Measurements from ENCODE around the gene BRIP1.
"Not testable (repeated sequence)": the region's sequence is repeated elsewhere in the genome, so short reads cannot be mapped to it uniquely, and the experiment has no call there.

Gene BRIP1

GRCh38 chr17:61795546-61795945 is 67.8 kb downstream of the BRIP1 start:
- DNase-seq: no peak

- DNase-seq: no peak
These were observed 68.5 kb downstream of the BRIP1 start for GRCh38 chr17:61794792-61795191.

- no peak for DNase-seq
These were observed 69.1 kb downstream of the BRIP1 start for GRCh38 chr17:61794242-61794641.

- no peak for DNase-seq
These were observed 69.8 kb downstream of the BRIP1 start for GRCh38 chr17:61793565-61793964.

- no peak for DNase-seq
These were observed 73.5 kb downstream of the BRIP1 start for GRCh38 chr17:61789872-61790271.

GRCh38 chr17:61786088-61786487 is 77.2 kb downstream of the BRIP1 start:
- no peak for DNase-seq

- no peak for DNase-seq
These were observed 78.8 kb downstream of the BRIP1 start for GRCh38 chr17:61784510-61784909.

- DNase-seq: no peak
These were observed 79.6 kb downstream of the BRIP1 start for GRCh38 chr17:61783556-61784304.

GRCh38 chr17:61783120-61783519 is 80.2 kb downstream of the BRIP1 start:
- no peak for DNase-seq

GRCh38 chr17:61782683-61783082 is 80.6 kb downstream of the BRIP1 start:
- DNase-seq: no peak

GRCh38 chr17:61775364-61775763 is 88.0 kb downstream of the BRIP1 start:
- no peak for DNase-seq

- no peak for DNase-seq
These were observed 88.6 kb downstream of the BRIP1 start for GRCh38 chr17:61774724-61775123.

GRCh38 chr17:61774087-61774486 is 89.2 kb downstream of the BRIP1 start:
- DNase-seq: not testable (repeated sequence)

GRCh38 chr17:61770752-61771533 is 92.4 kb downstream of the BRIP1 start:
- DNase-seq: no peak

- no peak for DNase-seq
These were observed 93.3 kb downstream of the BRIP1 start for GRCh38 chr17:61770043-61770442.

- DNase-seq: no peak
These were observed 94.9 kb downstream of the BRIP1 start for GRCh38 chr17:61768405-61768804.

- no peak for DNase-seq
These were observed 96.8 kb downstream of the BRIP1 start for GRCh38 chr17:61766520-61766919.

- DNase-seq: no peak
These were observed 98.5 kb downstream of the BRIP1 start for GRCh38 chr17:61764846-61765245.

GRCh38 chr17:61761827-61762226 is 101.5 kb downstream of the BRIP1 start:
- DNase-seq: no peak

- no peak for DNase-seq
These were observed 104.0 kb downstream of the BRIP1 start for GRCh38 chr17:61759362-61759761.

GRCh38 chr17:61758430-61758829 is 104.9 kb downstream of the BRIP1 start:
- DNase-seq: no peak

GRCh38 chr17:61757168-61757567 is 106.2 kb downstream of the BRIP1 start:
- no peak for DNase-seq

GRCh38 chr17:61756561-61756960 is 106.8 kb downstream of the BRIP1 start:
- DNase-seq: no peak

GRCh38 chr17:61755668-61756067 is 107.7 kb downstream of the BRIP1 start:
- no peak for DNase-seq
